SU-DHL-6 (cell line): ENCODE measurements around the gene PRDM1.

ENCODE experiments used
- H2AFZ ChIP-seq: fragments of 200-600 bp; sonication (generic); 2 replicates; pipeline ENCODE4 v1.6.1; 2014; ENCODE audit warnings: low read depth, mild to moderate bottlenecking, moderate library complexity, mixed read lengths, antibody characterized with exemption, low read length; ENCODE audit not compliant: severe bottlenecking
- H3F3A ChIP-seq: fragments of 200-600 bp; shearing (Covaris generic); 2 replicates; pipeline ENCODE4 v1.6.0; 2016; ENCODE audit warnings: antibody characterized with exemption, mild to moderate bottlenecking; ENCODE audit not compliant: insufficient read depth
- H3K27ac ChIP-seq: fragments of 200-600 bp; sonication (generic); 2 replicates; pipeline ENCODE4 v1.5.1; 2016; ENCODE audit warnings: low read depth, mild to moderate bottlenecking, low read length, moderate library complexity, mixed read lengths
- H3K27me3 ChIP-seq: fragments of 200-600 bp; sonication (generic), shearing (Covaris generic); 2 replicates; pipeline ENCODE4 v1.6.0; 2014; ENCODE audit warnings: mild to moderate bottlenecking, low read length
- H3K36me3 ChIP-seq: fragments of 200-600 bp; sonication (generic); 2 replicates; pipeline ENCODE4 v1.6.1; 2014; ENCODE audit warnings: mild to moderate bottlenecking, low read length, mixed read lengths
- H3K4me2 ChIP-seq: fragments of 300-600, 200-600 bp; shearing (Covaris generic), sonication (generic); 2 replicates; pipeline ENCODE4 v1.6.0; 2014; ENCODE audit warnings: low read length, low read depth, mild to moderate bottlenecking; ENCODE audit not compliant: poor library complexity, severe bottlenecking
- H3K4me3 ChIP-seq: fragments of 200-600 bp; sonication (generic); 2 replicates; pipeline ENCODE4 v1.5.1; 2014; ENCODE audit warnings: antibody characterized with exemption, low read length, mild to moderate bottlenecking, mixed read lengths; ENCODE audit not compliant: insufficient read depth, poor library complexity, severe bottlenecking
- H3K79me2 ChIP-seq: fragments of 200-600 bp; sonication (generic); 2 replicates; pipeline ENCODE4 v1.6.1; 2014; ENCODE audit warnings: mild to moderate bottlenecking, low read length, moderate library complexity; ENCODE audit not compliant: insufficient read depth
- H3K9ac ChIP-seq: fragments of 200-600 bp; sonication (generic); 2 replicates; pipeline ENCODE4 v1.7.0; 2014; ENCODE audit warnings: mild to moderate bottlenecking, low read length
- H3K9me2 ChIP-seq: fragments of 200-600 bp; sonication (generic); replicated peaks from 2 replicates; pipeline ENCODE4 v1.6.1; 2014; ENCODE audit warnings: low read length; ENCODE audit not compliant: insufficient read depth
- H3K9me3 ChIP-seq: fragments of 200-600 bp; sonication (generic); 2 replicates; pipeline ENCODE4 v1.6.1; 2014; ENCODE audit warnings: low read length, mixed read lengths; ENCODE audit not compliant: insufficient read depth
- H4K20me1 ChIP-seq: fragments of 200-600 bp; sonication (generic); 2 replicates; pipeline ENCODE4 v1.6.1; 2014; ENCODE audit warnings: low read depth, mild to moderate bottlenecking, antibody characterized with exemption, low read length, moderate library complexity, mixed read lengths
- EZH2phosphoT487 ChIP-seq: fragments of 200-600 bp; sonication (generic), shearing (Covaris generic); conservative IDR thresholded peaks from 2 replicates; pipeline ENCODE4 v1.6.1; 2018; ENCODE audit warnings: mild to moderate bottlenecking, antibody characterized with exemption, low read length, moderate library complexity, mixed read lengths
- TF ChIP-seq, protein P1 (sequence below): fragments of 200-600 bp; sonication (generic); IDR thresholded peaks from one replicate; pipeline ENCODE4 v1.5.1; 2017; ENCODE audit warnings: antibody characterized with exemption, mild to moderate bottlenecking, low read length, moderate library complexity; ENCODE audit not compliant: insufficient read depth, poor library complexity, severe bottlenecking

Gene PRDM1

DNA sequence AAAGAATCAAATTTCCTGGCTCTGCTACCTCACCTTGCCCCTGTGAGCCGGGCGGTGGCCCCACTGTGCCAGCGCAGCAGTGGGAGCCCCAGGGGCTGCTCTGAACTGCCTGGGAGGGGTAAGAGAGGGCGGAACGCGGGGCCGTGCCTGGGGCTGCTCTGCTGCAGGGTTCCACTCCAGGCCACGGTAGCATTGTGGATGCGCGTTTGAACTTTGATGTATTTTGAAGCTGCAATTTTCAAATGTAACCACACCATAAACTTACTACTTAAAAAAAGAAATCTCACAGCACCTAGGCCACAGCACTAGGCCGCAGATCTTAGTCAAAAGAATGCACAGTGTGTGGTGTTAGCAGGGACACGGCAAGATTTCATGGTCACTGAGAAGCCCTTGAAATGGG is 57.5 kb downstream of the PRDM1 start:
- H3K9me3 ChIP-seq: no peaks in the 10 kb centered on the region
- H3K4me2 ChIP-seq: no peak overlapping the region

DNA sequence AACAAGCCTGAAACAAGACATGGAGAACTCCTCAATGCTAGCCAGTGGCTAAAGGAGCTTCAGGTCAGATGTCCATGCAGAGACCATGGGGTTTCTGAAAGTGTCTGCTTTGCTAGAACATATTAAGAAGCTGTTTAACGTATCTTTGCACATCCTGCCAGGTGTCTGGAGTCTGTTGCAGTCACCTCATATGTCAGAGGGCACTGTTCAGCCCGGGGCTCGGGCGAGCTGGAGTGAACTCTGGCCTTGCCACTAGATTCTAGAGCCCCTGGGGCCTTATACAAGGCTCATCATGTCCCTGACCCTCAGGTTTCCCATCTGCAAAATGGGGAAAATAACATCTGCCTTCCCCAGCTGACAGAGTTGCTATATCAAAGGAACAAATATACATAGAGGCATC is 59.0 kb downstream of the PRDM1 start:
- no peaks in the 10 kb centered on the region for H4K20me1 ChIP-seq
- H3K9me3 ChIP-seq: no peaks in the 10 kb centered on the region
- TF ChIP-seq EZH2phosphoT487: no peak
- TF ChIP-seq, protein P1, sequence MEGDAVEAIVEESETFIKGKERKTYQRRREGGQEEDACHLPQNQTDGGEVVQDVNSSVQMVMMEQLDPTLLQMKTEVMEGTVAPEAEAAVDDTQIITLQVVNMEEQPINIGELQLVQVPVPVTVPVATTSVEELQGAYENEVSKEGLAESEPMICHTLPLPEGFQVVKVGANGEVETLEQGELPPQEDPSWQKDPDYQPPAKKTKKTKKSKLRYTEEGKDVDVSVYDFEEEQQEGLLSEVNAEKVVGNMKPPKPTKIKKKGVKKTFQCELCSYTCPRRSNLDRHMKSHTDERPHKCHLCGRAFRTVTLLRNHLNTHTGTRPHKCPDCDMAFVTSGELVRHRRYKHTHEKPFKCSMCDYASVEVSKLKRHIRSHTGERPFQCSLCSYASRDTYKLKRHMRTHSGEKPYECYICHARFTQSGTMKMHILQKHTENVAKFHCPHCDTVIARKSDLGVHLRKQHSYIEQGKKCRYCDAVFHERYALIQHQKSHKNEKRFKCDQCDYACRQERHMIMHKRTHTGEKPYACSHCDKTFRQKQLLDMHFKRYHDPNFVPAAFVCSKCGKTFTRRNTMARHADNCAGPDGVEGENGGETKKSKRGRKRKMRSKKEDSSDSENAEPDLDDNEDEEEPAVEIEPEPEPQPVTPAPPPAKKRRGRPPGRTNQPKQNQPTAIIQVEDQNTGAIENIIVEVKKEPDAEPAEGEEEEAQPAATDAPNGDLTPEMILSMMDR: no peak
- no peaks in the 10 kb centered on the region for H3K79me2 ChIP-seq
- H3K9ac ChIP-seq: no peak overlapping the region
- H3K4me2 ChIP-seq: no peak overlapping the region
- no peak overlapping the region for H3K4me3 ChIP-seq
- no peaks in the 10 kb centered on the region for H3F3A ChIP-seq
- no peaks in the 10 kb centered on the region for H3K36me3 ChIP-seq
- no peaks in the 10 kb centered on the region for H3K9me2 ChIP-seq
- H2AFZ ChIP-seq: no peak overlapping the region
- H3K27me3 ChIP-seq: no peaks in the 10 kb centered on the region
- H3K27ac ChIP-seq: no peak overlapping the region

More for the DNA sequence above, 57.5 kb downstream of the PRDM1 start:
- H3K9me2 ChIP-seq: no peaks in the 10 kb centered on the region
- H2AFZ ChIP-seq: no peak overlapping the region
- H3K36me3 ChIP-seq: no peaks in the 10 kb centered on the region
- no peak overlapping the region for H3K9ac ChIP-seq
- H3F3A ChIP-seq: no peaks in the 10 kb centered on the region
- no peaks in the 10 kb centered on the region for H4K20me1 ChIP-seq
- H3K79me2 ChIP-seq: no peaks in the 10 kb centered on the region
- no peak overlapping the region for H3K4me3 ChIP-seq
- no peak overlapping the region for H3K27ac ChIP-seq
- no peak for TF ChIP-seq EZH2phosphoT487
- TF ChIP-seq, protein P1: no peak
- no peaks in the 10 kb centered on the region for H3K27me3 ChIP-seq

DNA sequence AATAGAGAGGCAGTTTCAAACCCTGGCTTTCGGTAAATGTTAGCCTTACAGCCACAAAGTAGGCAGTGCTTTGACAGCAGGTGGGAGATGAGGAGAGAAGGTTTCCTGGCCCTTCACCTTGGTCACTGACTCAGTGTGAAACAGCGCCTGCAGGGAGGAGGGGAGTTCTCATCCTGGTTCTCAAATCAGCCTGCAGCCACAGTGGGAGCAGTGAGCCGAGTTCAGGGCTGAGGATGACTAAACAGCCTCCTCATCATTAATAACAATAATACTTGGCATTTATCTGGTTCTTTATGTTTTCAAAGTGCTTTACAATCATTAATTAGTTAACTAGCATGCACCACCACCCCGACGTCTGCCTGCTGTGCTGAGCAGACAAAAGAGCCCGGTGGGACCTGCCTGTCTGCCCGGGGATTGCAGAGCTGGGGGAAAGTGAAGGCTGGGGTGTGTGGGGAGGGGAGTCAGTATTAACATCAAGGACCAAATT is 59.6 kb downstream of the PRDM1 start:
- no peaks in the 10 kb centered on the region for H3K9me2 ChIP-seq
- no peak overlapping the region for H2AFZ ChIP-seq
- H3K4me3 ChIP-seq: no peak overlapping the region
- H3F3A ChIP-seq: no peaks in the 10 kb centered on the region
- H4K20me1 ChIP-seq: no peaks in the 10 kb centered on the region
- no peak overlapping the region for H3K27ac ChIP-seq
- H3K4me2 ChIP-seq: no peak overlapping the region
- H3K79me2 ChIP-seq: no peaks in the 10 kb centered on the region
- no peaks in the 10 kb centered on the region for H3K27me3 ChIP-seq
- TF ChIP-seq EZH2phosphoT487: no peak
- TF ChIP-seq, protein P1: no peak
- H3K9ac ChIP-seq: no peak overlapping the region
- H3K36me3 ChIP-seq: no peaks in the 10 kb centered on the region
- no peaks in the 10 kb centered on the region for H3K9me3 ChIP-seq
